OCI-LY7 (cell line): ENCODE results near the gene SPSB3. TPM values are rescaled to one million over a fixed set of nuclear protein-coding genes. Genes with fewer than 3 reads are reported as not detected.

ENCODE experiments used
- BruUV-seq: library from RNA; stranded (reverse); fragments of 400-500 nt; replicated peaks from 2 replicates; lab custom pipeline; 2021; lab: Mats Ljungman, UMichigan
- CTCF ChIA-PET: fragments of 300-600 bp; sonication (Branson Sonifier 250); formaldehyde crosslinking; loops from one replicate; lab custom pipeline; 2022; ENCODE audit warnings: antibody characterized with exemption; ENCODE audit not compliant: unreplicated experiment; lab: Charles Lee
- POLR2A ChIA-PET: fragments of 300-600 bp; sonication (Branson Sonifier 250); formaldehyde crosslinking; loops from one replicate; lab custom pipeline; 2022; ENCODE audit warnings: antibody characterized with exemption; lab: Charles Lee
- DNase-seq: peaks from one replicate; pipeline ENCODE4 v3.0.0-alpha.2; 2015; ENCODE audit warnings: low spot score
- H2AFZ ChIP-seq: fragments of 200-600 bp; sonication (generic), shearing (Covaris generic); 2 replicates; pipeline ENCODE4 v1.6.1; 2014; ENCODE audit warnings: mild to moderate bottlenecking, antibody characterized with exemption, low read length, moderate library complexity
- H3K27ac ChIP-seq: fragments of 200-600 bp; sonication (generic); 2 replicates; pipeline ENCODE4 v1.5.1; 2014; ENCODE audit warnings: mixed run types, low read depth, mild to moderate bottlenecking, moderate library complexity, low read length, inconsistent platforms; ENCODE audit not compliant: poor library complexity, severe bottlenecking
- H3K36me3 ChIP-seq: fragments of 200-600 bp; sonication (generic); 2 replicates; pipeline ENCODE4 v1.6.1; 2014; ENCODE audit warnings: mild to moderate bottlenecking, antibody characterized with exemption, low read length, moderate library complexity, mixed read lengths; ENCODE audit not compliant: insufficient read depth
- H3K4me1 ChIP-seq: fragments of 200-600 bp; sonication (generic); 2 replicates; pipeline ENCODE4 v1.5.1; 2014; ENCODE audit warnings: mild to moderate bottlenecking, low read length; ENCODE audit not compliant: insufficient read depth, poor library complexity, severe bottlenecking
- H3K4me2 ChIP-seq: fragments of 200-600 bp; sonication (generic); 2 replicates; pipeline ENCODE4 v1.6.1; 2014; ENCODE audit warnings: mild to moderate bottlenecking, low read length
- H3K4me3 ChIP-seq: fragments of 200-600 bp; sonication (generic); 2 replicates; pipeline ENCODE4 v1.5.1; 2014; ENCODE audit warnings: mild to moderate bottlenecking, low read depth, low read length; ENCODE audit not compliant: poor library complexity, severe bottlenecking
- H3K79me2 ChIP-seq: fragments of 200-600 bp; sonication (generic); 2 replicates; pipeline ENCODE4 v1.6.1; 2016; ENCODE audit warnings: low read depth, mild to moderate bottlenecking, low read length, moderate library complexity, mixed read lengths; ENCODE audit not compliant: insufficient read depth
- H3K9me2 ChIP-seq: fragments of 200-600 bp; sonication (generic); 2 replicates; pipeline ENCODE4 v1.6.1; 2016; ENCODE audit warnings: mild to moderate bottlenecking, low read length, mixed read lengths; ENCODE audit not compliant: insufficient read depth
- H3K9me3 ChIP-seq: fragments of 200-600 bp; sonication (generic); 2 replicates; pipeline ENCODE4 v1.6.1; 2014; ENCODE audit warnings: mild to moderate bottlenecking, mixed run types, low read length, mixed read lengths
- H4K20me1 ChIP-seq: fragments of 200-600 bp; sonication (generic); 2 replicates; pipeline ENCODE4 v1.6.1; 2014; ENCODE audit warnings: mild to moderate bottlenecking, antibody characterized with exemption, low read length, moderate library complexity, mixed read lengths; ENCODE audit not compliant: insufficient read depth
- EZH2phosphoT487 ChIP-seq: fragments of 200-600 bp; sonication (generic); IDR thresholded peaks from 2 replicates; pipeline ENCODE4 v1.6.1; 2018; ENCODE audit warnings: low read depth, borderline replicate concordance, mild to moderate bottlenecking, mixed run types, antibody characterized with exemption, low read length, moderate library complexity, mixed read lengths
- intact Hi-C: fragments of 100-400 bp; cut with micrococcal nuclease; formaldehyde crosslinking; loops from one replicate; pipeline ENCODE4 v1.10.0; 2022; ENCODE audit not compliant: unreplicated experiment
- total RNA-seq, 2 experiments: library from RNA; depleted of rRNA in 1 of 2; stranded (reverse); fragments of >200 nt in 1 of 2; shearing (Covaris generic) in 1 of 2; gene quantifications; 2 replicates each; pipeline ENCODE4 v1.2.3, GENCODE V29; 2014 to 2022
- TF ChIP-seq, protein P1 (sequence below): fragments of 200-600 bp; sonication (generic); conservative IDR thresholded peaks from 2 replicates; pipeline ENCODE4 v1.5.1; 2014; ENCODE audit warnings: mild to moderate bottlenecking, antibody characterized with exemption, low read length, moderate library complexity, mixed read lengths

The SPSB3 gene
- total RNA-seq, 2 experiments from 2014 or later, result 33.6 to 52.4 TPM

DNA sequence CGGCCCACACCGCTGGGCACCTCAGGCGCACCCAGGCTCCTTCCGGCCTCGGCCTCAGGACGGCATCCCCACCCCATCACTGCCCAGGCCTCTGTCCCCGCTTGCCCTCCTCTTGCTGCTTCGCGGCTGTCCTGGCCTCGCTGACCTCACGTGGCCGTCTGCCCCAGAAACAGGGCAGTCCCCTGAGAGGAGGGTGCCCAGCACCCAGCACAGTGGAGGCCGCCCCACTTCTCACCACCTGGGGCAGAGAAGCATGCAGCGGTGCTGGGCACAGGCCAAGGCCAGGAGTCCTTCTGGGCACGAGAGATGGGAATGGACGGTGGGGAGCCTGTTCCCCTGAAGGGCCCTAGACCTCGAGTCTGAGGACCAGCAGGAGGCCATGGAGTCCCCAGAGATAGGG, 35.3 kb upstream of the SPSB3 start:
- BruUV-seq, result no TSS peak
- POLR2A ChIA-PET, result no interaction called here
- no peaks in the 10 kb centered on the region for H3K79me2 ChIP-seq
- no peaks in the 10 kb centered on the region for H3K9me3 ChIP-seq
- no peaks in the 10 kb centered on the region for H3K36me3 ChIP-seq
- TF ChIP-seq, protein P1, sequence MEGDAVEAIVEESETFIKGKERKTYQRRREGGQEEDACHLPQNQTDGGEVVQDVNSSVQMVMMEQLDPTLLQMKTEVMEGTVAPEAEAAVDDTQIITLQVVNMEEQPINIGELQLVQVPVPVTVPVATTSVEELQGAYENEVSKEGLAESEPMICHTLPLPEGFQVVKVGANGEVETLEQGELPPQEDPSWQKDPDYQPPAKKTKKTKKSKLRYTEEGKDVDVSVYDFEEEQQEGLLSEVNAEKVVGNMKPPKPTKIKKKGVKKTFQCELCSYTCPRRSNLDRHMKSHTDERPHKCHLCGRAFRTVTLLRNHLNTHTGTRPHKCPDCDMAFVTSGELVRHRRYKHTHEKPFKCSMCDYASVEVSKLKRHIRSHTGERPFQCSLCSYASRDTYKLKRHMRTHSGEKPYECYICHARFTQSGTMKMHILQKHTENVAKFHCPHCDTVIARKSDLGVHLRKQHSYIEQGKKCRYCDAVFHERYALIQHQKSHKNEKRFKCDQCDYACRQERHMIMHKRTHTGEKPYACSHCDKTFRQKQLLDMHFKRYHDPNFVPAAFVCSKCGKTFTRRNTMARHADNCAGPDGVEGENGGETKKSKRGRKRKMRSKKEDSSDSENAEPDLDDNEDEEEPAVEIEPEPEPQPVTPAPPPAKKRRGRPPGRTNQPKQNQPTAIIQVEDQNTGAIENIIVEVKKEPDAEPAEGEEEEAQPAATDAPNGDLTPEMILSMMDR, result no peak
- TF ChIP-seq EZH2phosphoT487, result no peak
- H2AFZ ChIP-seq, result no peak overlapping the region
- no peaks in the 10 kb centered on the region for H3K9me2 ChIP-seq
- no peak overlapping the region for H3K4me3 ChIP-seq
- no peaks in the 10 kb centered on the region for H3K4me1 ChIP-seq
- DNase-seq, result no peak
- CTCF ChIA-PET, result no interaction called here
- H3K4me2 ChIP-seq, result no peak overlapping the region
- H4K20me1 ChIP-seq, result no peaks in the 10 kb centered on the region
- H3K27ac ChIP-seq, result no peak overlapping the region
- intact Hi-C loops, result no loop called here

DNA sequence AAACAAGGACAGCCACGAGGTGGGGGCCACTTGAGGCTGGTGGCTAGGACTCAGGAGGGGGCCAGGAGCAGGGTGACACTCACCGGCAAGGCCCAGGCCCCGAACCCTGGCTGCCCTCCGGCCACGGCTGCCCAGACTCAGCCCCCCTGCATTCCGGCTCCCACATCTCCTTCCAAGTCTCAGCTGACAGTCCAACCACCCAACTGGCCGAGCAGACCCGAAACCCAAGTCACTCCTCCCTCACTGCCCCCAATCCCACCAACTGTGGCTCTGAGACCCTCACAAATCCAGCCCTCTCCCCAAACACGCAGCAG, 34.9 kb upstream of the SPSB3 start:
- no peak for TF ChIP-seq EZH2phosphoT487
- Histone ChIP-seq H3K27ac (no peak overlapping the region), H3K36me3 (no peaks in the 10 kb centered on the region), H2AFZ (no peak overlapping the region), H3K79me2 (no peaks in the 10 kb centered on the region), H3K4me1 (no peaks in the 10 kb centered on the region), H3K4me3 (no peak overlapping the region), H3K4me2 (no peak overlapping the region), H3K9me2 (no peaks in the 10 kb centered on the region), H3K9me3 (no peaks in the 10 kb centered on the region), H4K20me1 (no peaks in the 10 kb centered on the region)
- no peak for DNase-seq
- POLR2A ChIA-PET, result no interaction called here
- CTCF ChIA-PET, result no interaction called here
- BruUV-seq, result no TSS peak
- intact Hi-C loops, result no loop called here

DNA sequence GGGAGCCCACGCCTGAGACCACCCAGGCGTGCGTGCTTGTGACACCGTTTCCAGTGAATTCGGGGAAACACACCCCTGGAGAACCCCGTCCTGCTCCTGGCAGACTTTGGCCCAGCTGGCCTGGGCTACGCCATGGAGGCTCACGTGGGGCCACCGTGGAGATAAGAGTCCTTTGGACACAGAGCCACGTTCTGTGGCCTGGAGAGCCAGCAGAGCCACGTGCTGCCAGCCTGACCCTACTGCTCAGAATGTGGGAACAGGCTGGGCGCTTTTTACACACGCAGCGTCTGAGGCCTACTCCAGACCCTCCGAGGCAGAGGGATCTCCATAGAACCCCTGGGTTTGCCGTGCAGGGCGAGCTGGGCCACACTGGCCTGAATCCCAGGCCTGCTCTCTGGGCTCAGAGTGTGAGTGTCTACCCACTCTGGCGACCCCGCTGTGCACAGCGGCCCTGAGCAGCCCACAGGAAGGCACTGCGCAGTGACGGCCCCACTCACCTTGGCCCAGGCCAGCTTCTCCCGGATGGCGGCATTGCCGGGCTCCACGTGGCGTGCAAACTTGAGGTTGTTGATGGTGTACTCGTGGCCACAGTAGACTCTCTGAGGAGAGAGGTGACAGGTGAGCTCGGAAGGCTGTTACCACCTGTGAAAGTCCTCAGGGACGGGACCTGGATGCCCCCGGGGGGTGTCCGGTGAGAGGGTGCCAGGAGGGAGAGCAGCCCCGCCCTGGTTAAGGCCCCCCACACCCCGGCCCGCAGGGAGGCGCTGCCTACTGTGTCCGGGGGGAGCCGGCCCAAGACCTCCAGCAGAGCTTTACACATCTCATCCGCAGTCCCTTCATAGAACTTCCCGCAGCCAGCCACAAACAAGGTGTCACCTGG, 34.3 kb upstream of the SPSB3 start:
- DNase-seq, result no peak
- no peak overlapping the region for H3K4me3 ChIP-seq
- no peak overlapping the region for H3K27ac ChIP-seq
- TF ChIP-seq EZH2phosphoT487, result no peak
- TF ChIP-seq, protein P1, result no peak
- no peaks in the 10 kb centered on the region for H3K9me2 ChIP-seq
- ChIA-PET POLR2A (no interaction called here), CTCF (no interaction called here)
- no peak overlapping the region for H2AFZ ChIP-seq
- intact Hi-C loops, result no loop called here
- no peaks in the 10 kb centered on the region for H3K79me2 ChIP-seq
- H3K4me2 ChIP-seq, result no peak overlapping the region
- no peaks in the 10 kb centered on the region for H4K20me1 ChIP-seq
- BruUV-seq, result no TSS peak
- H3K4me1 ChIP-seq, result no peaks in the 10 kb centered on the region
- H3K9me3 ChIP-seq, result no peaks in the 10 kb centered on the region
- H3K36me3 ChIP-seq, result no peaks in the 10 kb centered on the region
